IMR-90 (cell line): Measurements from ENCODE around the gene FAM89B.

ENCODE experiments used
- BHLHE40 ChIP-seq: fragments of 150-350 bp; IDR thresholded peaks from 2 replicates; pipeline ENCODE4 v1.6.1; 2016; ENCODE audit warnings: mild to moderate bottlenecking, low read depth, low read length
- CEBPB ChIP-seq: IDR thresholded peaks from 2 replicates; pipeline ENCODE4 v1.6.1; 2012; ENCODE audit warnings: low read depth, low read length, improper control_type of control experiment
- CTCF ChIP-seq: conservative IDR thresholded peaks from 2 replicates; pipeline ENCODE4 v1.5.1; 2012; ENCODE audit warnings: mild to moderate bottlenecking, low read depth, low read length, improper control_type of control experiment
- FOS ChIP-seq: fragments of 150-350 bp; IDR thresholded peaks from 2 replicates; pipeline ENCODE4 v1.6.1; 2016; ENCODE audit warnings: low read depth, low read length
- MAFK ChIP-seq: IDR thresholded peaks from 2 replicates; pipeline ENCODE4 v1.6.1; 2012; ENCODE audit warnings: low read depth, low read length, improper control_type of control experiment
- MXI1 ChIP-seq: IDR thresholded peaks from 2 replicates; pipeline ENCODE4 v1.6.1; 2012; ENCODE audit warnings: low read depth, mild to moderate bottlenecking, low read length, moderate library complexity, borderline replicate concordance
- POLR2A ChIP-seq: IDR thresholded peaks from 2 replicates; pipeline ENCODE4 v1.6.1; 2012; ENCODE audit warnings: mild to moderate bottlenecking, low read depth, low read length
- RAD21 ChIP-seq: IDR thresholded peaks from 2 replicates; pipeline ENCODE4 v1.6.1; 2012; ENCODE audit warnings: low read length, improper control_type of control experiment
- RCOR1 ChIP-seq: IDR thresholded peaks from 2 replicates; pipeline ENCODE4 v1.6.1; 2012; ENCODE audit warnings: mild to moderate bottlenecking, low read length, improper control_type of control experiment; ENCODE audit not compliant: insufficient replicate concordance
- RFX5 ChIP-seq: IDR thresholded peaks from 2 replicates; pipeline ENCODE4 v1.8.0; 2012; ENCODE audit warnings: low read depth, mild to moderate bottlenecking, low read length, moderate library complexity
- SMC3 ChIP-seq: fragments of 150-350 bp; IDR thresholded peaks from 2 replicates; pipeline ENCODE4 v1.6.1; 2016; ENCODE audit warnings: low read depth, mild to moderate bottlenecking, antibody characterized with exemption, low read length, moderate library complexity
- USF2 ChIP-seq: fragments of 150-350 bp; IDR thresholded peaks from 2 replicates; pipeline ENCODE4 v1.6.1; 2017; ENCODE audit warnings: mild to moderate bottlenecking, antibody characterized with exemption, low read length, low read depth

DNA sequence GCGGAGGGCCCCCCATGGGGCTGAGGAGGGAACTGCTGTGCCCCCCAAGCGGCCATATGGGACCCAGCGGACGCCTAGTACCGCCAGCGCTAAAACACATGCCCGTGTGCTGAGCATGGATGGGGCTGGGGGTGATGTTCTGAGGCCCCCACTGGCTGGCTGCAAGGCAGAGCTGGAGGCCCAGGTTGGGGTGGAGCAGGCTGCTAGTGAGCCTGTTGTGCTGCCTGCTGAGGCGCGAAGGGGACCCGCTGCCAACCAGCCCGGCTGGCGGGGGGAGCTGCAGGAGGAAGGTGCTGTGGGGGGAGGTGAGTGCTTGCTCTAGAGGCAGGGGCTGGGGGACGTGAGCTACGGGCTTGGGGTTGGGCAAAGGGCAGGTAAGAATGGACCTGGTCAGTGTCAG lies 46.4 kb downstream of the FAM89B start:
- no peak for TF ChIP-seq CTCF
- no peak for TF ChIP-seq POLR2A
- no peak for TF ChIP-seq CEBPB
- no peak for TF ChIP-seq RAD21
- TF ChIP-seq SMC3: no peak
- TF ChIP-seq MAFK: no peak
- TF ChIP-seq RFX5: no peak
- no peak for TF ChIP-seq MXI1
- no peak for TF ChIP-seq USF2
- TF ChIP-seq FOS: no peak
- no peak for TF ChIP-seq RCOR1
- TF ChIP-seq BHLHE40: no peak
